NCI-H1694 (cell line): ENCODE data around the gene LRRC3.

Source experiments
- DNase-seq: peaks from one replicate; lab custom pipeline; 2025; lab: John Stamatoyannopoulos, UW

The LRRC3 gene

DNA sequence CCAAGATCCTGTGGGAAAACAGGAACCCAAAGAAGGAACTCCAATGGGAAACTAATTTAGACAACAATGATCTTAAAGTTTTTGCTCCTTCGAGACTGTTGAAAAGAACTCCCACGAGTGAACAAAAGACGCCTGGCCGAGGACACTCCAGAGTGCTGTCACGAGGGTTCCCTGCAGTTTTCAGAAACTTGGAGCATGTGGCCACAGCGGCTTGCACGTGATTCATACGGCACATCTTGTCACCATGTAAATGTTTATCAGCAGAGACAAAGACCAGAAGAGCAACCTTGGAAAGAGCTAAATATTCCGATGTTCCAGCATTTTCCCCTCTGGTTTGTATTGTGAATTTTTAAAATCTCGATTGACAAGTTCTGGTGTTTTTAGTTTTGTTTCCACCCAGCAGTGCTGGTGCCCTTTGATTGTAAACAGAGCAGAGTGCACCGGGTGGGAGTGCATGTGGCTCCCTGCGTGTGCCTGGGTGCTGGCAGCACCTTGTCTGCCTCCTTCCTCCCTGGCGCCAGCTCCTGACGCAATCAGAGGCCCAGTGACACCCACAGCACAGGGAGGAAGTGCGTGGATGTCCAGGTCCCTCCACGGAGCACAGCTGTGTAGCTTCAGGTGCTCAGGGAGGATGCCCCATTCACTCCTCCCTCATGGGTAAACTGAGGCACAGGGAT lies 23.0 kb downstream of the LRRC3 start:
- no peak for DNase-seq

DNA sequence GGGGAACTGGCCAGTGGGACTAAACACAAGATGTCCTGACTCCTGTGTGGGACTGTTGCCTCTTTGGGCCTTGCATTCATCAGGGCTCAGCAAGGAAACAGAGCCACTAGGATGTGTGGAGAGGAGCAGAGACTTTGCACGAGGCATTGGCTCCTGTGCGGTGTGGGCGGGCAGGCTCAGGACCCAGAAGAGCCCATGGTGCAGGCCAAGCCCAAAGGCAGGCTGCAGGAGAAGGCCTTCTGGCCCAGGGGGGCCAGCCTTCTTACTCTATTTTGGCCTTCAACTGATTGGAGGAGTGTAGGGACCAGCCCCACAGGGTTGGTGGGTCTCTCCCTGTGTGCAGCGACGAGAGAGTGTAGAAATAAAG lies 23.5 kb downstream of the LRRC3 start:
- no peak for DNase-seq

DNA sequence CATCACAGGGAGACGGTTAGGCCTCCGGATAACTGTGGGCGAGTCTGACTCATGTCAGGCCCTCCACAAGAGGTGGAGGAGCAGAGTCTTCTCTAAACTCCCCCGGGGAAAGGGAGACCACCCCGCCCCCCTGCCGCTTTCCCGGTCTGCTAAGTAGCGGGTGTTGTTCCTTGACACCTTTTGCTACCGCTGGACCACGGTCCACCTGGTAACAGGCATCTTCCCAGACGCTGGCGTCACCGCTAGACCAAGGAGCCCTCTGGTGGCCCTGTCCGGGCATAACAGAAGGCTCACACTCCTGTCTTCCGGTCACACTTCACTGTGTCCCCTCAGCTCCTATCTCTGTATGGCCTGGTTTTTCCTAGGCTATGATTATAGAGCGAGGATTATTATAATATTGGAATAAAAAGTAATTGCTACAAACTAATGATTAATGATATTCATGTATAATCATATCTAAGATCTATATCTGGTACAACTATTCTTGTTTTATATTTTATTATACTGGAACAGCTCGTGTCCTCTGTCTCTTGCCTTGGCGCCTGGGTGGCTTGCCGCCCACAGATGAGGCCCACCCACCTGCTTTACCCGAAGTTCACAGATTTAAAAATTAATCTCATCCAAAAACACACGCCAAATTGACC lies 24.4 kb downstream of the LRRC3 start:
- peak; percentile 4 for DNase-seq

DNA sequence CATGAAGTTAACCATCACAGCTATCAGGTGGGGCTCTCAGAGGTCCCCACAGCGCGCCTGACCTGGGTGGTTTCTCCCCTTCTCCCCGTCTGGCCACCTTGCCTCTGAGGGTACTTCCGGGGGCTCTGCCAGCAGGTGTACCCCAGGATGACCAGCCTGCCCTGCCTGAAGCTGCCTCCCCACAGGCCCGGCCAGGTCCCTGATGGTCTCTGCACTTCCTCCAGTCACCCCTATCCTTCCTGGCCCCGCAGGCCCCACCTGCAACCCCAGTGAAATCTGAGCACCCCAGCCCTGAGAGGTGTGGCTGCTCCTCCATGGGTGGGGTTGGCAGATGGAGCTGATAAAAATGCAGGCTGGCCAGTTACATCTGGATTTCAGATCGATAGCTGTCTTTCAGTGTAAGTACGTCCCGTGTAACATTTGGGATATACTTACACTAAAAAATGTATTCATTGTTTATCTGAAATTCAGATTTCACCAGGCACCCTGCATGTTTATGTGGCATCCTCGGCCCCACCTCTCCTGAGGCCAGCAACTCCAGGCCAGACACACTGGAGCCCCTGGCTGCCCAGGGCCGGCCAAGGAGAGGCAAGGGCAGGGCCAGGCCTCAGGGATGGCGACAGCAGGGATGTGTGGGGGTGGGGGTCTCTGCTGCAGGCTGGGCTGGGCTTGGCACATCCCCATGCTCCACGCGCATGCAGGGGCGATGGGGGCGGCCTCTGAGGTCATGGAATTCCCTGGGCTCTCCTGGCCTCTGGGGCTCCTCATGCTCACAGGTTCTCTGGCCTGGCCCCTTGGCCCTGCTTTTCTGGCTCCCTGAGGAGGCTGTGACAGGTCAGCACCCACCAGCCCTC lies 25.1 kb downstream of the LRRC3 start:
- DNase-seq, result no peak

DNA sequence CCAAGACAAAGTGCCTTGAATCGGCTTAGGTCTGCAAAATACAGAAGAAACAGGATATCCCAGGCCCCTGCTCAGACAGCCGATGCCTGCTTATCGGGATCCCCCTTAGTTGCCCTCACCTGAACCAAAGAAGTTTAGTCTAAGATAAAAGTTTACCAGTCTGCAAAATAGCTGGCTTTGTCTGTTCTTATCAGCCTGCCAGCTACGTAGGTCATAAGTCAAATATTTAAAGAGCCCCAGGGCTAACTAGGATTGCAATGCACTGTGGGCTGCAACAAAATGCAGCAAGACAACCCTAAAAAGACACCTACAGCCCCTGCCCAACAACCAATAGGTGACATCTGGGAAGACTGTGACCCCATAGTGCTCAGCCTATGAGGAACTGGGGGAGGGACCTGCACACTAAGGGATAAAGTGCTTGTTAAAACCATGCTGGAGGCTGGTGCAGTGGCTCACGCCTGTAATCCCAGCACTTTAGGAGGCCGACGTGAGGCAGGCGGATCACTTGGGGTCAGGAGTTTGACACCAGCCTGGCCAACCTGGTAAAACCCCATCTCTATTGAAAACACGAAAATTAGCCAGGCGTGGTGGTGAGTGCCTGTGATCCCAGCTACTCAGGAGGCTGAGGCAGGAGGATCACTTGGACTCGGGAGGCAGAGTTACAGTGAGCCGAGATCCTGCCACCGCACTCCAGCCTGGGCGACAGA lies 27.4 kb downstream of the LRRC3 start:
- no peak for DNase-seq

DNA sequence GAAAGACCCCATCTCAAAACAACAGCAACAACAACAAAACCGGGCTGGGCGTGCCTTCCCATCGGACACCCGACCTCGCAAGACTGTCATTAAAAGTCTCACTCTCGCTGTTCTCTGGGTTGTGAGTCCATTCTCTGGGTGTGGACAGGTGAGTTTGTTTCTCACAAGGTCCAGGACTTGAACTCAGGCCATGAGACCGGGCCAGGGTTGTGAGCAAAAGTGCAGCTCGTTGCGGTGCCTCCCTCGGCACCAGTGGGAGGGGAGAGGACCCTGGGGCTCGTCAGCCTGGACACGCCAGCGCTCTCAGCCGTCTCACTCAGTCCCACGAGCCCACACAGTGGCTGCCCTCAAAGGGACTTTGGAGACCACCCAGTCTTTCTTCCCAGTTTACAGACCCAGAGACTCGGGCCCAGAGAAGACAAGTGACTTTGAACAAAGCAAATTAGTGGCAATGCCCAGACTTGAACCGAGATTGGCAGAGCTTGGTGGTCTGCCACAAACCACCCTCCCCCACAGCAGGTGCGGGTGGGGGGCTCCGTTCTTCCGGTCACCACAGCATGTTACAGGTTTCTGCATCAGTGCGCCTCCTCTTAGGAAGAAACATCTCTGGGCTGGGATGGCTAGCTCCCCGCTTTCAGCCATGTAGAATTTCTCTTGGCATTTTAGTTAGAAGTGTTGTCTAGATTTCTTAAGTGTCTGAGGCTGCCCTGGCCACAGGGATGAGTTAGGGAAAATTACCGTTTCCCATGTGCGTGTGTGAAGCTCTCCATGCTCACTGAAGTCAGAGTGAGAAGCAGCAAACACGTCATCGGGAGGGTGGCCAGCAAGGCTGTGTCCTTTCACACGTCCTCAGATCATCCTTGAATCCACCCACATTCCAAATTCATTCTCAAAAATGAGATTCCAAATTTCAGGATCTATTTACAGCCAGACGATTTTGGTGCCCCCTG lies 28.3 kb downstream of the LRRC3 start:
- DNase-seq, result no peak

DNA sequence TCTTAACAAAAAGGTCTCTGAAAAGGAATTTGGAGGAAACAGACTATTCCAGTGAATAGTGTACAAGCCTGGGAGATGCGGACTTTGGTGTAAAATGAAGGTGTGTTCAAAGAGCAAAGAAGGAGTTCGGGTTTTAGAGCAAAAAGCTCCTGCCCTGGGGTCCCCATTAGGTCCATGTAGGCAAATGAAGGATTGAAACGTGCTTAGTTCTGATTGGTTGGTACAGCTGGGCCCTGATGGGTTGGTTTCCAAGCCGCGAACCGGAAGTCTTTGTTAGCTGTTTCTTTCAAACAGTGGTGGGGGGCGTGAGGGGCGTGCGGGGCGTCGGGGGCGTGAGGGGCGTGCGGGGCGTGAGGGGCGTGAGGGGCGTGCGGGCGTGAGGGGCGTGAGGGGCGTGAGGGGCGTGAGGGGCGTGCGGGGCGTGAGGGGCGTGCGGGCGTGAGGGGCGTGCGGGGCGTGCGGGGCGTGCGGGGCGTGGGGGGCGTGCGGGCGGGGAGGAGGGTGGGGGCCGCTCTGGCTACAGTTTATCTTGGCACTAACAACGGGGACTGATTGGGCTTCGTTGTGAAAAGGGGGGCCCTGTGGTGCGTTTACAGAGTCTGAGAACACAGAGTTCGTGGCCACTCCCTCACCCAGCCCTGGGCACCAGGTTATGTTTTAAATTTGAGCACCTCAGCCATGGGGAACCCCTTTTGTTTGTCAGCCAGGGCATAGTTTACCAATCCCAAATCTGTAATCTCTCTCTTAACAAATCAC lies 29.4 kb downstream of the LRRC3 start:
- no peak for DNase-seq

DNA sequence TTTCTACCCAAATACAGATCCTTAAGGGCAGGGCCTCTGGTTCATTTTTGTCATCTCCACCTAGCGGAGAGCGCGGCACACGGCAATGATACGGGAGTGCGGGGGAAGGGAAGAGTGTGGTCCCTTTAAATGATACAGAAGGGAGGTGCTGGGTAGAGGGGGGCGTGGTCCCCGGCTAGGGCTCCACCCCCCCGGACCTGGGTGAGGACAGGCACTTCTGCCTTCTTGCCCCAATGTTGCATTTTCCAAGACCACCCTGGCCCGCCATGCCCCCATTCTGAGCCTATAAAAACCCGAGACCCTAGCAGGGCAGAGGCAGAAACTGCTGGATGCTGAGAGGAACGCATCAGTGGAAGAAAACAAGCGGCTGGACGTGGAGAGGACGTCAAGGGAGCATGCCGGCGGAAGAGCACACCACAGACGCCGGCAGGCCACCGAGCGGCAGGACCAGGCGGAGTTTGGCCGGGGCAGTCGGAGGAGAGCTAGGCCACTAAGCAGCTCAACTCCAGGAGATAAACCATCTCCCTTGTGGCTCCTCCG lies 30.0 kb downstream of the LRRC3 start:
- DNase-seq, result no peak

DNA sequence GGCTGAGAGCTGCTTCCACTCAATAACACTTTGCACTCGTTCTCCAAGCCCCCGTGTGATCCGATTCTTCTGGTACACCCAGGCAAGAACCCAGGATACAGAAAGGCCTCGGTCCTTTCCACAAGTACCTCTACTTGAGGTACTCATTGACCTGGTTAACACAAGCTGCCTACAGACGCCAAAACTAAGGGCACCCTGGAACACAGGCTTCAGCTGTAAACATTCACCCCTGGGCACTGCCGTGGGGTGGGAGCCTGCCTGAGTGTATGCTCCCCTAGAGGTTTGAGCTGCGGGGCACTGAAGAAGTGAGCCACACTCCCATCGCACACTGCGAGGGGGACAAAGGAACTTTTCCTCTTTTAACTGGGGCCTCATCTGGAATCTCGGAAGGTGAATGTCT lies 30.5 kb downstream of the LRRC3 start:
- no peak for DNase-seq

DNA sequence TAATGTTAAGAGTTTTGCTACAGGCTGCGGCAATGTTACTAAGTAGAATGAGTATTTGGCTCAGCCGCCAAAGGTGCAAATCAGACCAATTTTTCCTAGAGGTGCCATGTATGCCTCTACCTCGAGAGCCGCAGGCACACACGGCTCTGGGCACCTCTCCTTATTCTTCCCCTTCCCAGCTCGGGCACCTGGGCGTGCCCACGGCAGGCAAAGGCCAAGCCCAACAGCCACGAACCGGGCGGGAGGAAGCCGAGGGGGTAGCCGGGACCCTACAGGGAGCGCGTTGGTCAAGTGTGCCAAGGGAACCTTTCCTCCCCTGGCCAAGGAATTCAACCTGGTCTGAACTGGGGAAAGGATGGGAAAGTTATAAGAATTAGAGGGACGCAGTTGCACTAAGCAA lies 31.0 kb downstream of the LRRC3 start:
- no peak for DNase-seq

DNA sequence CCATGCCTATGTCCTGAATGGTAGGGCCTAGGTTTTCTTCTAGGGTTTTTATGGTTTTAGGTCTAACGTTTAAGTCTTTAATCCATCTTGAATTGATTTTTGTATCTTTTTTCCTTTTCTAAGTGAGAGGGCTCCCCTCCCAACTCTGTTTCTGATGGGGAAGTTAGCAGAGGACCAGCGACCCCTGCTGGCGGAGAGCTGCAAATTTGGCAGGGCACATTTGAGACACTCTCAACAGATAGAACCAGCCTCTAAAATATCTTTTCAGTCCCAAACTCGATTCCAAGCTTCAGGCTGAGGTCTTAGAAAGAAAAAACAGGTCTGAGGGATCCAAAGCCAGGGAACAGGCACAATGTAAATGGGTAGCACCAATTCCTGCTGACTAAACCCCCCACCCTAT lies 32.5 kb downstream of the LRRC3 start:
- peak; percentile 20 for DNase-seq

DNA sequence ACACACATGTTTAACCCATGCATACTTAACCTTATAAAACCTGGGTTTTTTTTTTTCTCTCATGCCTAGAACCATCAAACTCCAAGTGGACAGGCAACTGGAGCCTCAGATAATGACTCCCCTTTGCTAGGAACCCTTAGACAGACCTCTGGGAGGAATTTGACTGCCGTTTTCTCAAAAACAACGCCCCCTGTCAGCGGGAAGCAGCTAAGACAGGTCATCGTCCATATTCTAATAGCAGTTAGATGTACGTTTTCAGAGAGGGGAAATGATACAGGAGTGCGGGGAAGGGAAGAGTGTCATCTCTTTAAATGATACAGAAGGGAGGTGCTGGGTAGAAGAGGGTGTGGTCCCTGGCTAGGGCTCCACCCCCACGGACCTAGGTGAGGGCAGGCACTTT lies 34.7 kb downstream of the LRRC3 start:
- peak; percentile 2 for DNase-seq

DNA sequence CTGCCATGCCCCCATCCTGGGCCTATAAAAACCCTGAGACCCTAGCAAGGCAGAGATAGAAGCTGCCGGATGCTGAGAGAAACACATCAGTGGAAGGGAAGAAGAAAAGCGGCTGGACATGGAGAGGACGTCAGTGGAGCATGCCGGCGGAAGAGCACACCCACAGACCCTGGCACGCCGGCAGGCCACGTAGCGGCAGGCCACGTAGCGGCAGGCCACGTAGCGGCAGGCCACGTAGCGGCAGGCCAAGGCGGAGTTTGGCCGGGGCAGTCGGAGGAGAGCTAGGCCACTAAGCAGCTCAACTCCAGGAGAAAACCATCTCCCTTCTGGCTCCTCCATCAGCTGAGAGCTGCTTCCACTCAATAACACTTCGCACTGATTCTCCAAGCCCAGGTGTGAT lies 35.1 kb downstream of the LRRC3 start:
- DNase-seq, result no peak

DNA sequence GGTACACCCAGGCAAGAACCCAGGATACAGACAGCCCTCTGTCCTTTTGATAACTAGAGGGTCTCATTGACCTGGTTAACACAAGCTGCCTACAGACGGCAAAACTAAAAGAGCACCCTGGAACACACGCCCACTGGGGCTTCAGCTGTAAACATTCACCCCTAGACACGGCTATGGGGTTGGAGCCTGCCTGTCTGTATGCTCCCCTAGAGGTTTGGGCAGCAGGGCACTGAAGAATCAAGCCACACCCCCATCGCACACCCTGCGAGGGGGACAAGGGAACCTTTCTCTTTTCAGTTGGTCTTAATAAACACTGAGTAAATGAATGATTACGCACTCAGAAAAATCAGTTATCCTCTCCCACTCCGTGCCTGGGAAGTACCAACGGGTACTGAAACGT lies 35.5 kb downstream of the LRRC3 start:
- no peak for DNase-seq

DNA sequence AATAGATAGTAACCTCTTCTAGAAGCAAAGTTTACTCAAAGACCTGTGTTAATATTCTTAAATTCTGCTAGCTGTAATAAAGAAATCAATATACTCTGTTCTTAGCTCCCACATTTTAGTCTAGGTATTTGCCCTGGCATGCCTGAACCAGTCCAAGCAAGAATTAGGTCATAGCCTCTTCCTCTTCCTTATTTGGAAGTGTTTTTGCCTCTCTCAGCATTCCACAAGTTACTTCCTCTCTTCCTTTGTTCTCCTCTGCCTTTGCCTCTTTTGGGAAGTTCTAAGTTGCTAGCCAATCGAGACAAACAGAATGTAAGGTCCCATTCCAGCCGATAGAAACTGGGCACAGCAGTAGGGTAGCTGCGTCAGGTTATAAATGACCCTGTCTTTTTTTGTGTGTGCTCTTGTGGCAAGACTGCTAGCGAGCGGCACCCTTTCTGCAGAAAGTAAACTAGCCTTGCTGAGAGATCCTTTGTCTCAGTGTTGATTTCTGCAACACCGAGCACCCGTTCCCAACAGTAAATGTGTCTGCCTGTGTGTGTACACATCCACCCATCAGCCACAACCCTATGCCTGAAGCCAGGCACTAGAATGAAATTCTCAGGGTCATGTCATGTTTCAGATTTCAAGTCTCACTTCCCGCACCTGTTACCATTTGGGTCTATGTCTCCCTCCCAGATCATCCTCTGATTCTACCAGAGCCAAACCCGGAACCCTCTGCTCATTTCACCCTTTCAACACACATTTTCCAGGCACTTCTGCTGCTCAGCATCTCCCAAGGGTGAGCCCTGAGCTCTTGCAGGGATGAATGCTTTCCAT lies 37.5 kb downstream of the LRRC3 start:
- DNase-seq, result no peak

DNA sequence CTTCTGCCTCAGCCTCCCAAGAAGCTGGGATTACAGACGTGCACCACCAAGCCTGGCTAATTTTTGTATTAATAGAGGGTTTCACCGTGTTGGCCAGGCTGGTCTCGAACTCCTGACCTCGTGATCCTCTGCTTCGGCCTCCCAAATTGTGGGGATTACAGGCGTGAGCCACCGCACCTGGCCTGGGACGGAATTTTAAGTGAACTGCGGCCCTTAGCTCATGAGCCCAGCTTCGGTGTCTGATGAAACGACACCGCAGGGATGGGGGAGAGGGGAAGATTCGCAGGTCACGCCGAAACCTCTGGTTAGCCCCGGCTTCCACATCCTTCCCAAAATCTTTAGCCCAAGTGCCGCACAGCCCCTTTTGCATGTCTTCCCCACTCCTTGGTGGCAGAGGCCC lies 39.1 kb downstream of the LRRC3 start:
- no peak for DNase-seq

DNA sequence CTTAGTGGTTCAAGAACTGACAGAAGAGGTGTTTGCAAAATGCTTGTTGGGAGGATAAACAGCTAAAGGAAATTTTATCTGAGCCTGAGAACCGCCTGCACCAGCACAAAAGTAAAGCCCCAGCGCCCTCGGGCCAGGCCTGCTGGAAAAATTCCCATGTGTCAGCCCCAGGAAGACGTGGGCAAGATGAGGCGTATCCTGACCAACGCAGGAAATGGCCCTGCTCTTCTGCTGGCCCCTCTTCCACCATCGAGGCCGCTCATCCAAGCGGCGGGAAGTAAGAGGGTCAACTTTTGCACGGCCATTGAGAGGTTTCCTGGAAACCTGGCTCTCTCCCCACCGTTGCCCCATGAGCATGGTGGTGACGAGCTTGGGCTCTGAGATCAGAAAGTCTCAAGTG lies 39.6 kb downstream of the LRRC3 start:
- no peak for DNase-seq

DNA sequence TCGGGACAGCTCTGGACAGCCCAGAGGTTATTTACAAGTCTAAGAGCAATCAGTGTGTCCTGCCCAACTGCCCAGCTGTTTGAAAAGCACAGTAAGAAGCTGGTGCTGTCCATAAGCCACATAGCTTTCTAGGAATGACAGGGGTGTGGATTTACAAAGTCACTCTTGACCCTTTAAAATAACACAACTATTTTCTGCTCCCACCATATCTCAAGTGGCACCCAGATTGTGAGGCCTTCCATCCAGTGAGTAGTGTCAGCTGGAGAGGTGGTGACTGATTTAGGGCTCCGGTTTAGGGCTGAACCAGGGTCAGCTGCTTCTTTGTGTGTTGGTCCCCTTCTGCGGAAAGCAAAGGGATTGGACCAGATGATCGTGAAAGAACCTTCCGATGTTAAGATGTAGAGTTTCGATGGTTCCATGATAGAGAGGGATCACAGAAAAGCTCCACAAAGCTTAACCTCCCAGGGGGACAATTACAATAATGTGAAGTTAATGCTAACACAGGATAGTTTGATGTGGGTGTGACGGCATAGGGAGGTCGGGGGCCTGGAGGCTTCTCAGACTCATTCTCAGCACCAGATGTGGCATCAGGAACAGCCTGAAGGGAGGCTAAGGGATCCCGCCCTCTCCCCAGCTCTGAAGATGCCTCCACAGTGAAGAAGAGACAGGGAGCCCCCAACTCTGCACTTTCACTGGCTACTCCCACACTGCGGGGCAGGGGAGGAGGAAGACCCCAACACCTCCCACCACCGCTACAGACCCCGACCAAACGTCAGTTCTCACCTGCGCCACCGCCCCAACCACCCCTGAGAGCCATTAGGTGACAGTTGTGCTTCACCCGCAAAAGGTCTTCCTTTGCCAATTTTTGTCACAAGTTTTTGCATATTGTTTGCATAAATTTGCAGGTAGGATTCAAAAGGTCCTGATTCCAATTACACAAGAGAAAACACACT lies 40.6 kb downstream of the LRRC3 start:
- no peak for DNase-seq
